IMR-90 (cell line): Measurements from ENCODE around the gene NEK8. TPM values are rescaled to one million over a fixed set of nuclear protein-coding genes. Genes with fewer than 3 reads are reported as not detected.

ENCODE experiments used
- ATAC-seq: fragments of 200-7000 bp; cut with Tn5 transposase; 2 replicates; pipeline ENCODE4 v1.9.1; 2020; ENCODE audit warnings: low read depth, mild to moderate bottlenecking, moderate library complexity
- BruUV-seq: library from RNA; stranded (reverse); fragments of 400-500 nt; replicated peaks from 2 replicates; lab custom pipeline; 2021; lab: Mats Ljungman, UMichigan
- CTCF ChIA-PET: fragments of 300-600 bp; formaldehyde crosslinking; extraction: SDS; loops from one replicate; lab custom pipeline; 2021; ENCODE audit warnings: antibody characterized with exemption; lab: Yijun Ruan, JAX
- POLR2A ChIA-PET: fragments of 300-600 bp; sonication (Branson Sonifier 250); formaldehyde crosslinking; loops from one replicate; lab custom pipeline; 2022; ENCODE audit warnings: antibody characterized with exemption; ENCODE audit not compliant: unreplicated experiment; lab: Charles Lee
- DNase-seq: peaks from one replicate; pipeline ENCODE4 v3.0.0; 2013
- H2AFZ ChIP-seq: replicated peaks from 2 replicates; pipeline ENCODE3; 2013; ENCODE audit warnings: low read length, mild to moderate bottlenecking; ENCODE audit not compliant: poor library complexity
- H2AK5ac ChIP-seq: 2 replicates; pipeline ENCODE4 v1.6.1; 2013; ENCODE audit warnings: low read depth, low read length, inconsistent platforms
- H2AK9ac ChIP-seq: replicated peaks from 2 replicates; pipeline ENCODE3; 2013; ENCODE audit warnings: mild to moderate bottlenecking, low read depth, low read length, moderate library complexity; ENCODE audit not compliant: poor library complexity
- H2BK120ac ChIP-seq: 2 replicates; pipeline ENCODE4 v1.6.1; 2013; ENCODE audit warnings: low read depth, low read length, inconsistent platforms
- H2BK15ac ChIP-seq: 3 replicates; pipeline ENCODE4 v1.6.1; 2013; ENCODE audit warnings: low read depth, low read length, inconsistent platforms
- H2BK20ac ChIP-seq: 2 replicates; pipeline ENCODE4 v1.6.1; 2013; ENCODE audit warnings: low read depth, mild to moderate bottlenecking, inconsistent platforms, low read length, moderate library complexity
- H2BK5ac ChIP-seq: 2 replicates; pipeline ENCODE4 v1.6.1; 2013; ENCODE audit warnings: mild to moderate bottlenecking, low read depth, low read length, inconsistent platforms; ENCODE audit not compliant: poor library complexity, severe bottlenecking
- H3K14ac ChIP-seq: replicated peaks from 2 replicates; pipeline ENCODE4 v1.6.1; 2013; ENCODE audit warnings: low read depth, low read length, inconsistent platforms
- H3K18ac ChIP-seq: 2 replicates; pipeline ENCODE4 v1.6.1; 2013; ENCODE audit warnings: low read depth, low read length, control low read depth
- H3K23ac ChIP-seq: 2 replicates; pipeline ENCODE4 v1.6.1; 2013; ENCODE audit warnings: low read depth, low read length, inconsistent platforms
- H3K27ac ChIP-seq: 2 replicates; pipeline ENCODE4 v1.5.1; 2013; ENCODE audit warnings: mild to moderate bottlenecking, control low read depth, low read length; ENCODE audit not compliant: insufficient read depth
- H3K27me3 ChIP-seq: 2 replicates; pipeline ENCODE4 v1.6.1; 2013; ENCODE audit warnings: low read length; ENCODE audit not compliant: control insufficient read depth, insufficient read depth
- H3K36me3 ChIP-seq: 2 replicates; pipeline ENCODE4 v1.6.1; 2013; ENCODE audit warnings: low read length, mixed read lengths; ENCODE audit not compliant: control insufficient read depth, insufficient read depth
- H3K4ac ChIP-seq: 2 replicates; pipeline ENCODE4 v1.6.1; 2013; ENCODE audit warnings: low read depth, low read length, inconsistent platforms
- H3K4me1 ChIP-seq: 2 replicates; pipeline ENCODE4 v1.6.1; 2013; ENCODE audit warnings: low read length, mixed read lengths; ENCODE audit not compliant: control insufficient read depth, insufficient read depth
- H3K4me2 ChIP-seq: 2 replicates; pipeline ENCODE4 v1.6.1; 2013; ENCODE audit warnings: low read depth, mild to moderate bottlenecking, control low read depth, low read length, moderate library complexity
- H3K4me3 ChIP-seq: 2 replicates; pipeline ENCODE4 v1.5.1; 2013; ENCODE audit warnings: low read depth, mild to moderate bottlenecking, control low read depth, low read length, moderate library complexity; ENCODE audit not compliant: insufficient read depth
- H3K56ac ChIP-seq: 2 replicates; pipeline ENCODE4 v1.6.1; 2013; ENCODE audit warnings: low read length, inconsistent platforms; ENCODE audit not compliant: insufficient read depth; ENCODE audit errors: extremely low read depth
- H3K79me1 ChIP-seq, 2 experiments: 2 replicates each; pipeline ENCODE4 v1.6.1; 2013; ENCODE audit warnings: low read length in 2 of 2, inconsistent platforms in 1 of 2, low read depth in 1 of 2
- H3K9ac ChIP-seq: 2 replicates; pipeline ENCODE4 v1.6.1; 2013; ENCODE audit warnings: low read depth, low read length, control low read depth
- H3K9me1 ChIP-seq: 2 replicates; pipeline ENCODE4 v1.6.1; 2013; ENCODE audit warnings: low read length, inconsistent platforms; ENCODE audit not compliant: insufficient read depth
- H3K9me3 ChIP-seq: 2 replicates; pipeline ENCODE4 v1.6.1; 2013; ENCODE audit warnings: low read length; ENCODE audit not compliant: control insufficient read depth, insufficient read depth
- H4K20me1 ChIP-seq: 2 replicates; pipeline ENCODE4 v1.6.1; 2013; ENCODE audit warnings: low read length, inconsistent platforms; ENCODE audit not compliant: insufficient read depth
- H4K5ac ChIP-seq: 2 replicates; pipeline ENCODE4 v1.6.1; 2013; ENCODE audit warnings: mild to moderate bottlenecking, low read depth, low read length, control low read depth
- H4K8ac ChIP-seq, 2 experiments: 2 replicates each; pipeline ENCODE4 v1.6.1; 2013; ENCODE audit warnings: low read depth in 2 of 2, low read length in 2 of 2, control low read depth in 1 of 2, inconsistent platforms in 1 of 2
- H4K91ac ChIP-seq: 2 replicates; pipeline ENCODE4 v1.6.1; 2013; ENCODE audit warnings: low read depth, low read length, inconsistent platforms; ENCODE audit not compliant: insufficient read depth
- BHLHE40 ChIP-seq: fragments of 150-350 bp; IDR thresholded peaks from 2 replicates; pipeline ENCODE4 v1.6.1; 2016; ENCODE audit warnings: mild to moderate bottlenecking, low read depth, low read length
- CHD1 ChIP-seq: IDR thresholded peaks from 2 replicates; pipeline ENCODE4 v1.6.1; 2012; ENCODE audit warnings: low read depth, low read length, improper control_type of control experiment
- MAZ ChIP-seq: IDR thresholded peaks from 2 replicates; pipeline ENCODE4 v1.6.1; 2012; ENCODE audit warnings: low read depth, mild to moderate bottlenecking, low read length, improper control_type of control experiment, moderate library complexity, borderline replicate concordance
- MXI1 ChIP-seq: IDR thresholded peaks from 2 replicates; pipeline ENCODE4 v1.6.1; 2012; ENCODE audit warnings: low read depth, mild to moderate bottlenecking, low read length, moderate library complexity, borderline replicate concordance
- POLR2A ChIP-seq: IDR thresholded peaks from 2 replicates; pipeline ENCODE4 v1.6.1; 2012; ENCODE audit warnings: mild to moderate bottlenecking, low read depth, low read length
- WGBS, 2 experiments: methylation state at CpG; one replicate each; pipeline versions ENCODE4 v1.1.5 to v1.1.7; 2013; ENCODE audit warnings: missing lambda C conversion rate in 2 of 2; ENCODE audit not compliant: insufficient read length in 1 of 2; ENCODE audit errors: extremely low coverage in 2 of 2; 5-methylcytosine and 5-hydroxymethylcytosine counted together
- dilution Hi-C: fragments of 300-500 bp; cut with HindIII; formaldehyde crosslinking; loops from one replicate; pipeline ENCODE4 v1.14.3; 2018; ENCODE audit warnings: low sequenced_read_pairs; ENCODE audit not compliant: unreplicated experiment
- in situ Hi-C: fragments of 300-500 bp; cut with MboI; formaldehyde crosslinking; loops from 3 replicates; pipeline ENCODE4 v1.14.3; 2019; ENCODE audit warnings: low sequenced_read_pairs, inconsistent platforms, mixed read lengths
- intact Hi-C: fragments of 100-400 bp; cut with micrococcal nuclease; formaldehyde crosslinking; loops from 2 replicates; pipeline ENCODE4 v1.10.0; 2022
- polyA plus RNA-seq, 3 experiments: library from polyadenylated mRNA; depleted of rRNA; stranded (reverse); fragments of >200 nt; gene quantifications; 2 replicates each; pipeline ENCODE4 v1.2.3, GENCODE V29; 2012; ENCODE audit warnings: low replicate concordance in 1 of 3
- total RNA-seq: library from RNA; depleted of rRNA; stranded (reverse); fragments of >200 nt; gene quantifications from 2 replicates; pipeline ENCODE4 v1.2.3, GENCODE V29; 2012

Gene NEK8
- total and polyA plus RNA-seq, 2 of the 4 experiments (the other 2 are of a cell fraction), result 4.6 to 5.2 TPM

- intact Hi-C loops (loop anchor here (1.0 to 2.0 kb wide), 4 partner anchors 25 to 385 kb away; no protein-coding TSS in a partner anchor), in situ Hi-C loops (no loop called here), dilution Hi-C loops (no loop called here)
- Histone ChIP-seq H3K4me2 (peak overlapping the region; percentile 98), H4K20me1 (peaks cover 40% of the 10 kb centered on the region), H3K27ac (peak overlapping the region; percentile 74), H3K4me3 (peak overlapping the region; percentile 72), H3K9ac (peak overlapping the region; percentile 68), H3K36me3 (peaks cover 35% of the 10 kb centered on the region), H3K4me1 (peaks cover 12% of the 10 kb centered on the region), H2BK120ac (peak overlapping the region; percentile 28; the same call in 1 of the 2 replicates), H2AK9ac (peak overlapping the region; percentile 96), H2BK5ac (peak overlapping the region; percentile 80), H4K5ac (peak overlapping the region; percentile 75; the same call in 1 of the 2 replicates), H4K91ac (peak overlapping the region; percentile 76), H3K4ac (peak overlapping the region; percentile 88), H2BK15ac (no peak overlapping the region), H3K9me1 (no peaks in the 10 kb centered on the region), H2BK20ac (no peak overlapping the region), H3K18ac (peak overlapping the region; percentile 68; the same call in 1 of the 2 replicates), H3K9me3 (no peaks in the 10 kb centered on the region), H4K8ac (peak overlapping the region; percentile 10 to 56; a peak in 2 of 4 replicates), H3K56ac (peak overlapping the region; percentile 23), H2AFZ (peak overlapping the region; percentile 91), H3K23ac (peak overlapping the region; percentile 70), H3K27me3 (no peaks in the 10 kb centered on the region), H3K14ac (peak overlapping the region; percentile 80), H2AK5ac (peak overlapping the region; percentile 93), H3K79me1 (peaks cover 10 to 45% of the 10 kb centered on the region in 2 experiments; a peak in 3 of 4 replicates)
- CTCF ChIA-PET, result interaction anchor here (0.7 to 4.0 kb wide), 12 partner anchors 15 to 391 kb away, joined by 3 to 60 read pairs (median 13); partner anchors contain the start of genes FLOT2 and TRAF4
- no TSS peak for BruUV-seq
- TF ChIP-seq MXI1 (peak; percentile 68; the same call in 1 of the 2 replicates), POLR2A (peak; percentile 63; the same call in 1 of the 2 replicates), BHLHE40 (peak; percentile 89), MAZ (no peak; the same call in 1 of the 2 replicates), CHD1 (no peak)
- peak; percentile 50 for ATAC-seq
- 1% methylated on average over 18 of the region's 45 CpGs; no CpG with 5 or more reads in 1 of the 2 experiments for WGBS, 2 experiments
- POLR2A ChIA-PET, result interaction anchor here (0.6 to 1.3 kb wide), 2 partner anchors 15 to 18 kb away, joined by 3 read pairs; partner anchors contain the start of gene TRAF4
- peak; percentile 74 for DNase-seq
These were observed 2.8 kb upstream of the NEK8 start for GRCh38 chr17:28725660-28726225.
